ENCODE results near the gene MAN2B1. TPM values are rescaled to one million over a fixed set of nuclear protein-coding genes. Genes with fewer than 3 reads are reported as not detected.

Gene MAN2B1
- total and polyA plus RNA-seq, 2 of the 8 experiments (the other 6 are each of a cell fraction or from before 2014, with no cell fraction given), result 55.3 to 76.3 TPM

DNA sequence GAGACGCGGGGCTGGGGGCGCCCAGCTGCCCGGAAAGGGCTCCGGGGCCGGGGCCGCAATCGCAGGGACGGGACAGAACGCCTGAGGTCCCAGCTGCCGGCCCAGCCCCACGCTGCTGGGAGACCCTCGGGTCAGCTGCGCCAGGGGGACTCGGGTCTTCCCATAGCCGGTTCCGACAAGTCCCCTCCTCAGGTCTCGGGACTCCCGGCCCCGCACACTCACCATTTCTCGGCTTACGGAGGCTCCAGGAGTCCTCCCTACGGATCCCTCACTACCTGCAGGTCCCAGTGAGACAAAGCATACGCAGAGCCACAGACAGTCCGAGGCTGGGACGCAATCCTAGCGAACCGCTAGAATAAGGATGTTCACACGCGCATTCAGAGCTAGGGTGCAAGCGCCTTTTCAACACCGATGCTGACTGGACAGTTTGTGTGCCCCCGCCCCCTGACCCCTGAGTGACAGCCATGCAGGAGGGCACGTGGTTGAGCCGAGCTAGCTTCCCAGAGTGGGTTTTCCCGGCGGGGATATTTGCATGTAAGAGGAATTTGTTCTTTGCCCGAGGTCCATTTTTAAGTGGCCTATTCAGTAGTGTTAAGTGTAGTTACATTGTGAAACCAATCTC is 69.5 kb downstream of the MAN2B1 start:
- Histone ChIP-seq H2AK5ac (ENCODE audit: low read depth, low read length) (no peak overlapping the region), H2BK12ac (ENCODE audit: low read depth, low read length) (no peak overlapping the region), H3K4me3 (ENCODE audit: extremely low read depth in 1 of 4, insufficient read depth in 2 of 4, low read depth in 3 of 4, low read length in 4 of 4) (no peak overlapping the region), H3K4me2 (ENCODE audit: insufficient read depth in 1 of 2, low read depth in 2 of 2, low read length in 2 of 2) (no peak overlapping the region), H3K14ac (ENCODE audit: insufficient read length) (no peak overlapping the region), H2BK20ac (ENCODE audit: low read length) (no peak overlapping the region), H3K9me3 (ENCODE audit: insufficient read depth in 2 of 2, low read depth in 1 of 2, low read length in 1 of 2) (no peaks in the 10 kb centered on the region), H3K27ac (ENCODE audit: low read depth, low read length) (no peak overlapping the region), H3K9ac (replicated peaks in 1 of 4; ENCODE audit: extremely low read depth in 1 of 4, low read depth in 3 of 4, low read length in 3 of 4) (no peak overlapping the region), H3K18ac (ENCODE audit: extremely low read depth, low read length) (no peak overlapping the region), H4K8ac (ENCODE audit: extremely low read depth, insufficient read depth, low read length) (no peak overlapping the region), H4K5ac (ENCODE audit: insufficient read length, low read depth, low read length) (no peak overlapping the region), H3K27me3 (replicated peaks in 1 of 4; ENCODE audit: control insufficient read depth in 3 of 4, extremely low read depth in 1 of 4, insufficient read depth in 3 of 4, low read length in 3 of 4) (no peaks in the 10 kb centered on the region), H4K91ac (replicated peaks; ENCODE audit: insufficient read length, low read length) (no peak overlapping the region), H3K79me1 (ENCODE audit: low read depth, low read length) (no peaks in the 10 kb centered on the region), H2BK15ac (ENCODE audit: low read length) (no peak overlapping the region), H3K23me2 (ENCODE audit: low read depth, low read length) (no peaks in the 10 kb centered on the region), H2AFZ (ENCODE audit: low read length) (no peak overlapping the region), H4K20me1 (replicated peaks in 1 of 2; ENCODE audit: control insufficient read depth in 1 of 2, insufficient read depth in 2 of 2, low read length in 2 of 2) (no peaks in the 10 kb centered on the region), H3K23ac (ENCODE audit: insufficient read length) (no peak overlapping the region), H2BK5ac (ENCODE audit: low read depth, low read length) (no peak overlapping the region), H3K56ac (replicated peaks; ENCODE audit: insufficient read length, low read depth, low read length) (no peak overlapping the region), H3K4ac (replicated peaks; ENCODE audit: insufficient read length, low read depth, low read length) (no peak overlapping the region), H2BK120ac (replicated peaks; ENCODE audit: low read depth, low read length) (no peak overlapping the region), H3K4me1 (replicated peaks in 1 of 4; ENCODE audit: control insufficient read depth in 3 of 4, insufficient read depth in 4 of 4, low read length in 3 of 4) (no peaks in the 10 kb centered on the region), H3K79me2 (ENCODE audit: control insufficient read depth in 1 of 2, insufficient read depth in 2 of 2, low read length in 2 of 2) (no peaks in the 10 kb centered on the region), H3K36me3 (ENCODE audit: control insufficient read depth in 2 of 4, insufficient read depth in 4 of 4, low read length in 3 of 4) (no peaks in the 10 kb centered on the region; a peak in 1 of 8 replicates)
- no peak for FAIRE-seq
- DNase-seq (ENCODE audit: low read depth in 1 of 2, low spot score in 2 of 2), result no peak
- CTCF ChIA-PET (ENCODE audit: partially characterized antibody), result interaction anchor here (1.0 kb wide), 1 partner anchor 10 kb away, joined by 3 read pairs; no protein-coding TSS in a partner anchor
- POLR2A ChIA-PET (ENCODE audit: partially characterized antibody), result interaction anchor here (0.9 to 1.2 kb wide), 2 partner anchors 8 to 84 kb away, joined by 4 read pairs; partner anchors contain the start of gene DHPS
- WGBS, 2 experiments (ENCODE audit: extremely low coverage in 1 of 2, insufficient coverage in 1 of 2, insufficient read length in 1 of 2, insufficient replicate concordance in 2 of 2, low coverage in 1 of 2, low lambda C conversion rate in 2 of 2, missing lambda C conversion rate in 1 of 2), result 90% methylated on average over 23 of the region's 38 CpGs; no CpG with 5 or more reads in 1 of the 2 experiments
- TF ChIP-seq CBX8 (IDR thresholded peaks at IDR 0.05; ENCODE audit: borderline replicate concordance, low read depth, low read length) (no peak), HDAC2 (IDR thresholded peaks at IDR 0.05; ENCODE audit: borderline replicate concordance in 1 of 2, low read depth in 2 of 2, low read length in 2 of 2) (no peak), FOSL1 (IDR thresholded peaks at IDR 0.05; ENCODE audit: insufficient read depth, low read depth, low read length) (no peak), RNF2 (IDR thresholded peaks at IDR 0.05; ENCODE audit: borderline replicate concordance, low read depth, low read length, missing control alignments, poor library complexity, severe bottlenecking) (no peak), SIRT6 (IDR thresholded peaks at IDR 0.05; ENCODE audit: low read length) (no peak)
- TF ChIP-seq, protein P1, sequence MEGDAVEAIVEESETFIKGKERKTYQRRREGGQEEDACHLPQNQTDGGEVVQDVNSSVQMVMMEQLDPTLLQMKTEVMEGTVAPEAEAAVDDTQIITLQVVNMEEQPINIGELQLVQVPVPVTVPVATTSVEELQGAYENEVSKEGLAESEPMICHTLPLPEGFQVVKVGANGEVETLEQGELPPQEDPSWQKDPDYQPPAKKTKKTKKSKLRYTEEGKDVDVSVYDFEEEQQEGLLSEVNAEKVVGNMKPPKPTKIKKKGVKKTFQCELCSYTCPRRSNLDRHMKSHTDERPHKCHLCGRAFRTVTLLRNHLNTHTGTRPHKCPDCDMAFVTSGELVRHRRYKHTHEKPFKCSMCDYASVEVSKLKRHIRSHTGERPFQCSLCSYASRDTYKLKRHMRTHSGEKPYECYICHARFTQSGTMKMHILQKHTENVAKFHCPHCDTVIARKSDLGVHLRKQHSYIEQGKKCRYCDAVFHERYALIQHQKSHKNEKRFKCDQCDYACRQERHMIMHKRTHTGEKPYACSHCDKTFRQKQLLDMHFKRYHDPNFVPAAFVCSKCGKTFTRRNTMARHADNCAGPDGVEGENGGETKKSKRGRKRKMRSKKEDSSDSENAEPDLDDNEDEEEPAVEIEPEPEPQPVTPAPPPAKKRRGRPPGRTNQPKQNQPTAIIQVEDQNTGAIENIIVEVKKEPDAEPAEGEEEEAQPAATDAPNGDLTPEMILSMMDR (IDR thresholded peaks at IDR 0.05; ENCODE audit: control extremely low read depth in 1 of 3, insufficient read depth in 1 of 3, low read depth in 1 of 3, low read length in 3 of 3), result no peak
- TF ChIP-seq, protein P2, sequence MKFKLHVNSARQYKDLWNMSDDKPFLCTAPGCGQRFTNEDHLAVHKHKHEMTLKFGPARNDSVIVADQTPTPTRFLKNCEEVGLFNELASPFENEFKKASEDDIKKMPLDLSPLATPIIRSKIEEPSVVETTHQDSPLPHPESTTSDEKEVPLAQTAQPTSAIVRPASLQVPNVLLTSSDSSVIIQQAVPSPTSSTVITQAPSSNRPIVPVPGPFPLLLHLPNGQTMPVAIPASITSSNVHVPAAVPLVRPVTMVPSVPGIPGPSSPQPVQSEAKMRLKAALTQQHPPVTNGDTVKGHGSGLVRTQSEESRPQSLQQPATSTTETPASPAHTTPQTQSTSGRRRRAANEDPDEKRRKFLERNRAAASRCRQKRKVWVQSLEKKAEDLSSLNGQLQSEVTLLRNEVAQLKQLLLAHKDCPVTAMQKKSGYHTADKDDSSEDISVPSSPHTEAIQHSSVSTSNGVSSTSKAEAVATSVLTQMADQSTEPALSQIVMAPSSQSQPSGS (IDR thresholded peaks at IDR 0.05; ENCODE audit: low read length), result no peak
